Liver (tissue), 9 donors: ENCODE data around the gene RNF187. TPM values are rescaled to one million over a fixed set of nuclear protein-coding genes. Genes with fewer than 3 reads are reported as not detected.

Source experiments
- DNase-seq: peaks from one replicate; pipeline ENCODE4 v3.0.0-alpha.2; 2017; ENCODE audit warnings: low spot score
- H3K27ac ChIP-seq, 2 donors: one replicate each; pipeline ENCODE4 v1.7.0; 2013; ENCODE audit warnings: inconsistent platforms in 2 of 2, low read length in 2 of 2, control low read depth in 1 of 2, low read depth in 1 of 2, mild to moderate bottlenecking in 1 of 2
- H3K27me3 ChIP-seq, 4 donors: one replicate each; pipeline versions ENCODE4 v1.6.1 to v1.7.0; 2013; ENCODE audit warnings: low read length in 3 of 4, inconsistent platforms in 1 of 4, mild to moderate bottlenecking in 1 of 4, moderate library complexity in 1 of 4; ENCODE audit not compliant: control insufficient read depth in 4 of 4, insufficient read depth in 4 of 4
- H3K36me3 ChIP-seq, 4 donors: one replicate each; pipeline versions ENCODE4 v1.6.1 to v1.7.0; 2013; ENCODE audit warnings: low read length in 3 of 4, mild to moderate bottlenecking in 3 of 4, low read depth in 1 of 4, moderate library complexity in 1 of 4; ENCODE audit not compliant: control insufficient read depth in 4 of 4, insufficient read depth in 3 of 4
- H3K4me1 ChIP-seq, 4 donors: one replicate each; pipeline versions ENCODE4 v1.6.1 to v1.7.0; 2013; ENCODE audit warnings: low read length in 3 of 4, mild to moderate bottlenecking in 3 of 4, moderate library complexity in 1 of 4; ENCODE audit not compliant: control insufficient read depth in 4 of 4, insufficient read depth in 4 of 4
- H3K4me3 ChIP-seq, 3 donors: one replicate each; pipeline versions ENCODE4 v1.6.1 to v1.7.0; 2013; ENCODE audit warnings: low read length in 3 of 3, control low read depth in 1 of 3, low read depth in 1 of 3, mild to moderate bottlenecking in 1 of 3
- H3K9ac ChIP-seq, 2 donors: one replicate each; pipeline ENCODE4 v1.7.0; 2013; ENCODE audit warnings: low read length in 2 of 2, mild to moderate bottlenecking in 2 of 2, moderate library complexity in 2 of 2, control low read depth in 1 of 2, low read depth in 1 of 2
- H3K9me3 ChIP-seq, 4 donors: one replicate each; pipeline versions ENCODE4 v1.6.1 to v1.7.0; 2013; ENCODE audit warnings: low read length in 3 of 4; ENCODE audit not compliant: control insufficient read depth in 4 of 4
- ATF3 ChIP-seq: IDR thresholded peaks from 2 replicates; pipeline ENCODE4 v1.6.1; 2016; ENCODE audit warnings: antibody characterized with exemption
- CTCF ChIP-seq: fragments of 150-350 bp; IDR thresholded peaks from 2 replicates; pipeline ENCODE4 v1.5.1; 2017; ENCODE audit warnings: improper control_type of control experiment, low read depth, low read length; ENCODE audit not compliant: missing input control
- EGR1 ChIP-seq, 2 donors: IDR thresholded peaks; 2 replicates each; pipeline ENCODE4 v1.6.1; 2016 to 2018; ENCODE audit warnings: antibody characterized with exemption in 2 of 2, low read depth in 2 of 2
- FOXA1 ChIP-seq: IDR thresholded peaks from 2 replicates; pipeline ENCODE4 v1.6.1; 2016; ENCODE audit warnings: antibody characterized with exemption
- FOXA2 ChIP-seq: IDR thresholded peaks from 2 replicates; pipeline ENCODE4 v1.6.1; 2016; ENCODE audit warnings: antibody characterized with exemption
- GABPA ChIP-seq, 2 donors: IDR thresholded peaks in 1 of 2; conservative IDR thresholded peaks in 1 of 2; 2 replicates each; pipeline ENCODE4 v1.6.1; 2016; ENCODE audit warnings: antibody characterized with exemption in 2 of 2, mild to moderate bottlenecking in 1 of 2, moderate library complexity in 1 of 2
- HNF4A ChIP-seq, 2 donors: conservative IDR thresholded peaks; 2 replicates each; pipeline ENCODE4 v1.6.1; 2016; ENCODE audit warnings: antibody characterized with exemption in 2 of 2, mild to moderate bottlenecking in 2 of 2
- HNF4G ChIP-seq: IDR thresholded peaks from 2 replicates; pipeline ENCODE4 v1.6.1; 2016; ENCODE audit warnings: antibody characterized with exemption
- JUND ChIP-seq, 2 donors: IDR thresholded peaks; 2 replicates each; pipeline ENCODE4 v1.6.1; 2016; ENCODE audit warnings: antibody characterized with exemption in 2 of 2
- MAX ChIP-seq: IDR thresholded peaks from 2 replicates; pipeline ENCODE4 v1.6.1; 2016; ENCODE audit warnings: antibody characterized with exemption
- RAD21 ChIP-seq, 2 donors: IDR thresholded peaks; 2 replicates each; pipeline ENCODE4 v1.6.1; 2016; ENCODE audit warnings: antibody characterized with exemption in 2 of 2, mild to moderate bottlenecking in 2 of 2
- RXRA ChIP-seq, 2 donors: IDR thresholded peaks; 2 replicates each; pipeline ENCODE4 v1.6.1; 2017 to 2018; ENCODE audit warnings: antibody characterized with exemption in 2 of 2, mild to moderate bottlenecking in 1 of 2
- TAF1 ChIP-seq: conservative IDR thresholded peaks from 2 replicates; pipeline ENCODE4 v1.6.1; 2016; ENCODE audit warnings: antibody characterized with exemption, mild to moderate bottlenecking
- YY1 ChIP-seq: IDR thresholded peaks from 2 replicates; pipeline ENCODE4 v1.6.1; 2016; ENCODE audit warnings: antibody characterized with exemption, mild to moderate bottlenecking
- ZBTB33 ChIP-seq: IDR thresholded peaks from 2 replicates; pipeline ENCODE4 v1.6.1; 2016; ENCODE audit warnings: antibody characterized with exemption
- WGBS: extraction: QIAGEN DNeasy Blood & Tissue Kit; methylation state at CpG from one replicate; pipeline ENCODE4 v1.1.7; 2013; 5-methylcytosine and 5-hydroxymethylcytosine counted together
- polyA plus RNA-seq, 2 donors: library from polyadenylated mRNA; stranded (reverse) in 1 of 2; unstranded in 1 of 2; fragments of 200-250 nt in 1 of 2; fragments of >200 nt in 1 of 2; fragmentation: Nextera tagmentation in 1 of 2; extraction: Ambion mirVana in 1 of 2; gene quantifications; one replicate each; pipeline versions ENCODE4 v1.2.1 to v1.2.3, GENCODE V29; 2013 to 2015
- total RNA-seq, 2 donors: library from RNA; depleted of rRNA; stranded (reverse); fragments of >200 nt; gene quantifications; one replicate each; pipeline ENCODE4 v1.2.3, GENCODE V29; 2014
- TF ChIP-seq, protein P1 (sequence below): IDR thresholded peaks from 2 replicates; pipeline ENCODE4 v1.6.1; 2016; ENCODE audit warnings: antibody characterized with exemption, mild to moderate bottlenecking
- donor health status: healthy.
- donor health status: healthy.
- donor health status: healthy.
- donor health status: healthy.
- donor health status: healthy.

Gene RNF187
- total and polyA plus RNA-seq, 4 donors = 18.7 to 32.0 (median 23.5) TPM

DNA sequence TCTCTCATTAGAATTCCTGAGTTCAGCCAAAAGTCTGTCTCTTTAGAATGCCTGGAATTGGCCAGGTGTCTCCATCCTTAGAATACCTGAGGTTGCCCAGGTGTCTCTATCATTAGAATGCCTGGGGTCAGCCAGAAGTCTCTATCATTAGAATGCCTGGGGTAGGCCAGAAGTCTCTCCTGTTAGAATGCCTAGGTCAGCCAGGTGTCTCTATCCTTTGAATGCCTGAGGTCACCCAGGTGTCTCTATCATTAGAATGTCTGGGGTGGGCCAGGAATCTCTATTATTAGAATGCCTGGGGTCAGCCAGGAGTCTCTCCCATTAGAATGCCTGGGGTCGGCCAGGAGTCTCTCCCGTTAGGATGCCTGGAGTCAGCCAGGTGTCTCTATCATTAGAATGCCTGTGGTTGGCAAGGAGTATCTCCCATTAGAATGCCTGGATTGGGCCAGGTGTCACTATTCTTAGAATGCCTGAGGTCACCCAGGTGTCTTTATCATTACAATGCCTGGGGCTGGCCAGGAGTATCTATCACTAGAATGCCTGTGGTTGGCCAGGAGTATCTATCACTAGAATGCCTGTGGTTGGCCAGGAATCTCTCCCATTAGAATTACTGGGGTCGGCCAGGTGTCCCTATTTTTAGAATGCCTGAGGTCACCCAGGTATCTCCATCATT, 43.0 kb downstream of the RNF187 start:
- no peak for TF ChIP-seq EGR1 (IDR thresholded peaks at IDR 0.05; ENCODE audit: low read depth in 2 of 2)
- TF ChIP-seq, protein P1, sequence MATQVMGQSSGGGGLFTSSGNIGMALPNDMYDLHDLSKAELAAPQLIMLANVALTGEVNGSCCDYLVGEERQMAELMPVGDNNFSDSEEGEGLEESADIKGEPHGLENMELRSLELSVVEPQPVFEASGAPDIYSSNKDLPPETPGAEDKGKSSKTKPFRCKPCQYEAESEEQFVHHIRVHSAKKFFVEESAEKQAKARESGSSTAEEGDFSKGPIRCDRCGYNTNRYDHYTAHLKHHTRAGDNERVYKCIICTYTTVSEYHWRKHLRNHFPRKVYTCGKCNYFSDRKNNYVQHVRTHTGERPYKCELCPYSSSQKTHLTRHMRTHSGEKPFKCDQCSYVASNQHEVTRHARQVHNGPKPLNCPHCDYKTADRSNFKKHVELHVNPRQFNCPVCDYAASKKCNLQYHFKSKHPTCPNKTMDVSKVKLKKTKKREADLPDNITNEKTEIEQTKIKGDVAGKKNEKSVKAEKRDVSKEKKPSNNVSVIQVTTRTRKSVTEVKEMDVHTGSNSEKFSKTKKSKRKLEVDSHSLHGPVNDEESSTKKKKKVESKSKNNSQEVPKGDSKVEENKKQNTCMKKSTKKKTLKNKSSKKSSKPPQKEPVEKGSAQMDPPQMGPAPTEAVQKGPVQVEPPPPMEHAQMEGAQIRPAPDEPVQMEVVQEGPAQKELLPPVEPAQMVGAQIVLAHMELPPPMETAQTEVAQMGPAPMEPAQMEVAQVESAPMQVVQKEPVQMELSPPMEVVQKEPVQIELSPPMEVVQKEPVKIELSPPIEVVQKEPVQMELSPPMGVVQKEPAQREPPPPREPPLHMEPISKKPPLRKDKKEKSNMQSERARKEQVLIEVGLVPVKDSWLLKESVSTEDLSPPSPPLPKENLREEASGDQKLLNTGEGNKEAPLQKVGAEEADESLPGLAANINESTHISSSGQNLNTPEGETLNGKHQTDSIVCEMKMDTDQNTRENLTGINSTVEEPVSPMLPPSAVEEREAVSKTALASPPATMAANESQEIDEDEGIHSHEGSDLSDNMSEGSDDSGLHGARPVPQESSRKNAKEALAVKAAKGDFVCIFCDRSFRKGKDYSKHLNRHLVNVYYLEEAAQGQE = no peak
- no peak for TF ChIP-seq RXRA (IDR thresholded peaks at IDR 0.05)
- TF ChIP-seq RAD21 (IDR thresholded peaks at IDR 0.05) = no peak
- no peak for TF ChIP-seq GABPA (IDR thresholded peaks at IDR 0.05 in 1 of 2, conservative IDR thresholded peaks at IDR 0.05 in 1 of 2)
- TF ChIP-seq CTCF = no peak
- TF ChIP-seq MAX = no peak
- TF ChIP-seq YY1 = no peak
- TF ChIP-seq JUND (IDR thresholded peaks at IDR 0.05) = no peak
- no peak for TF ChIP-seq HNF4G
- TF ChIP-seq FOXA2 = no peak
- DNase-seq = no peak
- 78% methylated on average over 3 of the region's 3 CpGs for WGBS
- Histone ChIP-seq H3K4me3 (no peak overlapping the region), H3K27me3 (peaks cover 0 to 3% (median 0%) of the 10 kb centered on the region in 4 donors), H3K9ac (no peak overlapping the region), H3K9me3 (peaks cover 0 to 1% (median 0%) of the 10 kb centered on the region in 4 donors), H3K27ac (no peak overlapping the region), H3K4me1 (no peaks in the 10 kb centered on the region), H3K36me3 (no peaks in the 10 kb centered on the region)

GRCh38 chr1:228530951-228531731, 44.0 kb downstream of the RNF187 start:
- no peaks in the 10 kb centered on the region for H3K36me3 ChIP-seq
- H3K4me3 ChIP-seq = no peak overlapping the region
- no peaks in the 10 kb centered on the region for H3K4me1 ChIP-seq
- 62% methylated on average over 5 of the region's 5 CpGs for WGBS
- H3K27ac ChIP-seq = no peak overlapping the region
- peaks cover 0 to 1% (median 0%) of the 10 kb centered on the region in 4 donors for H3K9me3 ChIP-seq
- no peak for DNase-seq
- H3K27me3 ChIP-seq = peaks cover 0 to 3% (median 0%) of the 10 kb centered on the region in 4 donors
- no peak overlapping the region for H3K9ac ChIP-seq
- TF ChIP-seq HNF4A (conservative IDR thresholded peaks at IDR 0.05) (no peak), EGR1 (IDR thresholded peaks at IDR 0.05; ENCODE audit: low read depth in 2 of 2) (no peak), ZBTB33 (no peak), YY1 (no peak), GABPA (IDR thresholded peaks at IDR 0.05 in 1 of 2, conservative IDR thresholded peaks at IDR 0.05 in 1 of 2) (no peak), CTCF (no peak), HNF4G (no peak), TAF1 (no peak), ATF3 (no peak), RXRA (IDR thresholded peaks at IDR 0.05) (no peak), MAX (no peak), FOXA1 (no peak), JUND (IDR thresholded peaks at IDR 0.05) (no peak)
